T-cell (primary cell): ENCODE measurements around the gene USH2A. TPM values are rescaled to one million over a fixed set of nuclear protein-coding genes. Genes with fewer than 3 reads are reported as not detected.

Experiments used
- ATAC-seq, 4 experiments: fragments of 200-7000 bp in 3 of 4; fragments of 150-1000 bp in 1 of 4; cut with Tn5 transposase; replicated peaks in 1 of 4; 1 replicate in 3 of 4; 2 replicates in 1 of 4; pipeline ENCODE4 v1.10.0; 2021; ENCODE audit warnings: moderate library complexity in 3 of 4, mild to moderate bottlenecking in 2 of 4, moderate number of reproducible peaks in 1 of 4
- CTCF ChIA-PET, 2 donors: fragments of 300-600 bp; sonication (Branson Sonifier 250); formaldehyde crosslinking; loops; one replicate each; lab custom pipeline; 2022; ENCODE audit warnings: antibody characterized with exemption in 2 of 2; lab: Charles Lee
- POLR2A ChIA-PET, 2 donors: fragments of 300-600 bp; sonication (Branson Sonifier 250); formaldehyde crosslinking; loops; one replicate each; lab custom pipeline; 2022; ENCODE audit warnings: antibody characterized with exemption in 2 of 2; lab: Charles Lee
- DNase-seq, 35 experiments: peaks; one replicate each; pipeline versions ENCODE4 v3.0.0 to v3.0.0-alpha.2; 2013 to 2023
- H3K27ac ChIP-seq: one replicate; pipeline ENCODE4 v1.5.1; 2013; ENCODE audit warnings: low read length
- H3K27me3 ChIP-seq, 2 experiments: replicated peaks in 1 of 2; 1 replicate in 1 of 2; 2 replicates in 1 of 2; pipeline versions ENCODE4 v1.6.1 to v1.7.0; 2013; ENCODE audit warnings: low read length in 1 of 2, mixed read lengths in 1 of 2; ENCODE audit not compliant: control insufficient read depth in 2 of 2, insufficient read depth in 2 of 2; ENCODE audit errors: extremely low read depth in 1 of 2
- H3K36me3 ChIP-seq, 2 donors: 1 replicate in 1 of 2; 2 replicates in 1 of 2; pipeline versions ENCODE4 v1.6.1 to v1.7.0; 2013; ENCODE audit warnings: low read length in 1 of 2; ENCODE audit not compliant: control insufficient read depth in 2 of 2, insufficient read depth in 1 of 2; ENCODE audit errors: extremely low read depth in 1 of 2
- H3K4me1 ChIP-seq, 2 experiments: 1 replicate in 1 of 2; 2 replicates in 1 of 2; pipeline versions ENCODE4 v1.6.1 to v1.7.0; 2013; ENCODE audit warnings: low read length in 2 of 2, mixed read lengths in 1 of 2; ENCODE audit not compliant: insufficient read depth in 2 of 2, control insufficient read depth in 1 of 2; ENCODE audit errors: extremely low read depth in 1 of 2
- H3K4me3 ChIP-seq, 2 donors: 1 replicate in 1 of 2; 2 replicates in 1 of 2; pipeline versions ENCODE4 v1.5.1 to v1.7.0; 2013; ENCODE audit warnings: mild to moderate bottlenecking in 2 of 2, low read length in 1 of 2, moderate library complexity in 1 of 2; ENCODE audit not compliant: control insufficient read depth in 1 of 2; ENCODE audit errors: extremely low read depth in 1 of 2
- H3K9me3 ChIP-seq: 2 replicates; pipeline ENCODE4 v1.7.0; 2013
- H3K27ac Mint-ChIP-seq, 2 donors: one replicate each; pipeline ENCODE4 v1.8.0; 2020 to 2021; ENCODE audit warnings: mild to moderate bottlenecking in 2 of 2, mixed read lengths in 2 of 2
- H3K27me3 Mint-ChIP-seq, 2 donors: one replicate each; pipeline ENCODE4 v1.8.0; 2021 to 2022; ENCODE audit warnings: mixed read lengths in 2 of 2
- H3K36me3 Mint-ChIP-seq: one replicate; pipeline ENCODE4 v1.8.0; 2021; ENCODE audit warnings: mixed read lengths
- H3K4me1 Mint-ChIP-seq, 3 donors: one replicate each; pipeline ENCODE4 v1.8.0; 2020 to 2022; ENCODE audit warnings: mixed read lengths in 3 of 3, mild to moderate bottlenecking in 1 of 3
- H3K4me3 Mint-ChIP-seq, 3 donors: one replicate each; pipeline ENCODE4 v1.8.0; 2020 to 2022; ENCODE audit warnings: mild to moderate bottlenecking in 3 of 3, mixed read lengths in 3 of 3, moderate library complexity in 3 of 3
- H3K9me3 Mint-ChIP-seq, 3 donors: one replicate each; pipeline ENCODE4 v1.8.0; 2020 to 2022; ENCODE audit warnings: mixed read lengths in 3 of 3
- WGBS: methylation state at CpG from one replicate; pipeline ENCODE4 v1.1.5; 2013; ENCODE audit warnings: missing lambda C conversion rate; ENCODE audit not compliant: insufficient coverage; 5-methylcytosine and 5-hydroxymethylcytosine counted together
- total RNA-seq, 35 experiments: library from RNA in 6 of 35; stranded (reverse) in 6 of 35; fragments of 120-200 nt in 1 of 35; gene quantifications; one replicate each; pipeline versions ENCODE4 v1.2.1 to v1.2.4 and lab custom pipeline; 2013 to 2026

Gene USH2A
- total RNA-seq, 5 donors from 2014 or later (not counting 1 experiment from before 2014, with no cell fraction given), result not detected

DNA sequence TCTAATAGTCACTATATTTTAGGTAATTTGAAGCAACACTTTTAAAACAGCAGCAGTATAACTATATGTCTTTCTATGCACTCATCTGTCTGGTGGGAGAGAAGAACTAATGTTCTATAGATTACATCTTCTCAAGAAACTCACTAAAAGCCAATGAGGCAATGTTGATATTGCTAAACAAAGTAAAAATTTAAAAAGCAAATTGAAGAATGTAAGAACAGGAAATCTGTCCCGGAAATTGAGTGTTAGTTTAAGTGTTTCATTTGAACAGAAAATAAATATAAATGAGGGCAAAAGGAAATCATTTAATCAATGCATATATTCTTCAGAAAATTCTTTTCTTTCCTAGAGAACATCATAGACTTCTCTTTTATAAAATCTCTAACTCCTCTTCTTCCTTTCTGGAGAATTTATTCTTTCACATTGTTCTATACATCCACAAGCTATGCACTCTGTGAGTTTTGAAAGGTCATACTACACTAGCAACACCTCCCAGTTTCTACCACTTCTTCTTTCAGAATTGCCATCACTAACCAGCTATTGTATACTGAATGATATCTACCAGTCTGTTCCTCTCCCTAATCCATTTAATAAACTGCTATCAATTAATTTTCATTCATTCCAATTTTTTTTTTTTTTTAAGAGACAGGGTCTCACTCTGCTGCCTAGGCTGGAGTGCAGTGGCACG is 153.0 kb downstream of the USH2A start:
- CTCF ChIA-PET, result no interaction called here
- peaks cover 13 to 20% (median 20%) of the 10 kb centered on the region in 3 donors for H3K9me3 Mint-ChIP-seq
- WGBS, result 50% methylated on average over 1 of the region's 2 CpGs

GRCh38 chr1:216261631-216262030 is 161.6 kb downstream of the USH2A start:
- Histone ChIP-seq H3K9me3 (no peaks in the 10 kb centered on the region), H3K27ac (no peak overlapping the region), H3K27me3 (no peaks in the 10 kb centered on the region), H3K4me1 (no peaks in the 10 kb centered on the region), H3K4me3 (no peak overlapping the region), H3K36me3 (no peaks in the 10 kb centered on the region)
- H3K36me3 Mint-ChIP-seq, result no peaks in the 10 kb centered on the region
- DNase-seq (no peak), ATAC-seq (no peak)
- CTCF ChIA-PET, result no interaction called here
- H3K27me3 Mint-ChIP-seq, result no peaks in the 10 kb centered on the region
- H3K27ac Mint-ChIP-seq, result no peak overlapping the region
- H3K4me1 Mint-ChIP-seq, result no peaks in the 10 kb centered on the region
- peaks cover 0 to 18% (median 10%) of the 10 kb centered on the region in 3 donors for H3K9me3 Mint-ChIP-seq
- H3K4me3 Mint-ChIP-seq, result no peak overlapping the region
- POLR2A ChIA-PET, result no interaction called here
- 48% methylated on average over 3 of the region's 3 CpGs for WGBS

More for the DNA sequence above, 153.0 kb downstream of the USH2A start:
- POLR2A ChIA-PET, result no interaction called here
- ATAC-seq, result no peak
- DNase-seq, result no peak
- H3K27ac ChIP-seq, result no peak overlapping the region
- H3K27ac Mint-ChIP-seq, result no peak overlapping the region
- H3K4me3 Mint-ChIP-seq, result no peak overlapping the region
- H3K27me3 ChIP-seq, result no peaks in the 10 kb centered on the region
- no peaks in the 10 kb centered on the region for H3K27me3 Mint-ChIP-seq
- no peaks in the 10 kb centered on the region for H3K36me3 ChIP-seq
- no peaks in the 10 kb centered on the region for H3K36me3 Mint-ChIP-seq
- no peaks in the 10 kb centered on the region for H3K4me1 ChIP-seq
- H3K9me3 ChIP-seq, result no peaks in the 10 kb centered on the region
- H3K4me3 ChIP-seq, result no peak overlapping the region
- H3K4me1 Mint-ChIP-seq, result no peaks in the 10 kb centered on the region

GRCh38 chr1:216258856-216259255 is 164.4 kb downstream of the USH2A start:
- Mint-ChIP-seq H3K4me1 (no peaks in the 10 kb centered on the region), H3K4me3 (no peak overlapping the region), H3K27ac (no peak overlapping the region), H3K9me3 (peaks cover 7 to 18% (median 15%) of the 10 kb centered on the region in 3 donors), H3K36me3 (no peaks in the 10 kb centered on the region), H3K27me3 (no peaks in the 10 kb centered on the region)
- H3K4me3 ChIP-seq, result no peak overlapping the region
- ATAC-seq (no peak), DNase-seq (no peak)
- no CpG with 5 or more reads among the region's 1 CpG for WGBS
- ChIA-PET POLR2A (no interaction called here), CTCF (no interaction called here)
- H3K36me3 ChIP-seq, result no peaks in the 10 kb centered on the region
- H3K9me3 ChIP-seq, result no peaks in the 10 kb centered on the region
- H3K4me1 ChIP-seq, result no peaks in the 10 kb centered on the region
- H3K27ac ChIP-seq, result no peak overlapping the region
- H3K27me3 ChIP-seq, result no peaks in the 10 kb centered on the region

DNA sequence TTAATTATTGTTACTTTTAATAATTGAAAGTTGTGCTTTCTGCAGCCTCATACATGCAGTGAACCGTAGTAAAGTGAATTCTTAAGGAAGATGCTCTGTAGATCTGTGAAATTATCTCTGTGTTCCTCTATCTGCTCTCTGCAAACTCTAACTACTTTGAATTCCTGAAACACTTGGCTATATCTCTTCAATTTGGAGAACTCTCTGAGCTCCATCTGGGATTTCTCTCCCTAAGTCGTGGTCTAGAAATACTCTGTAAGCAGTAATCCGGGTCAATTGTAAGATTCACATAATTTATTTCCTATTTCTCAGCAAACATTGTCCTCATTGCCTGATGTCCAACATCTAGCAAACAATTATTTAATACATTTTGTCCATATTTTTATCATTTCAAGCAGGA is 164.9 kb downstream of the USH2A start:
- no peak overlapping the region for H3K27ac Mint-ChIP-seq
- ChIA-PET CTCF (no interaction called here), POLR2A (no interaction called here)
- Histone ChIP-seq H3K27ac (no peak overlapping the region), H3K36me3 (no peaks in the 10 kb centered on the region), H3K27me3 (no peaks in the 10 kb centered on the region), H3K9me3 (no peaks in the 10 kb centered on the region), H3K4me1 (no peaks in the 10 kb centered on the region), H3K4me3 (no peak overlapping the region)
- no peaks in the 10 kb centered on the region for H3K36me3 Mint-ChIP-seq
- H3K27me3 Mint-ChIP-seq, result no peaks in the 10 kb centered on the region
- H3K4me3 Mint-ChIP-seq, result no peak overlapping the region
- WGBS, result 60% methylated on average over 1 of the region's 3 CpGs
- peaks cover 10 to 20% (median 19%) of the 10 kb centered on the region in 3 donors for H3K9me3 Mint-ChIP-seq
- no peaks in the 10 kb centered on the region for H3K4me1 Mint-ChIP-seq
- ATAC-seq, result no peak
- no peak for DNase-seq

GRCh38 chr1:216250861-216251260 is 172.4 kb downstream of the USH2A start:
- no peaks in the 10 kb centered on the region for H3K36me3 Mint-ChIP-seq
- Histone ChIP-seq H3K27ac (no peak overlapping the region), H3K9me3 (no peaks in the 10 kb centered on the region), H3K4me1 (no peaks in the 10 kb centered on the region), H3K27me3 (no peaks in the 10 kb centered on the region), H3K4me3 (no peak overlapping the region), H3K36me3 (no peaks in the 10 kb centered on the region)
- ATAC-seq (no peak), DNase-seq (no peak)
- no peak overlapping the region for H3K4me3 Mint-ChIP-seq
- POLR2A ChIA-PET, result no interaction called here
- H3K4me1 Mint-ChIP-seq, result no peaks in the 10 kb centered on the region
- peaks cover 8 to 17% (median 10%) of the 10 kb centered on the region in 3 donors for H3K9me3 Mint-ChIP-seq
- CTCF ChIA-PET, result no interaction called here
- H3K27ac Mint-ChIP-seq, result no peak overlapping the region
- 96% methylated on average over 3 of the region's 5 CpGs for WGBS
- no peaks in the 10 kb centered on the region for H3K27me3 Mint-ChIP-seq

DNA sequence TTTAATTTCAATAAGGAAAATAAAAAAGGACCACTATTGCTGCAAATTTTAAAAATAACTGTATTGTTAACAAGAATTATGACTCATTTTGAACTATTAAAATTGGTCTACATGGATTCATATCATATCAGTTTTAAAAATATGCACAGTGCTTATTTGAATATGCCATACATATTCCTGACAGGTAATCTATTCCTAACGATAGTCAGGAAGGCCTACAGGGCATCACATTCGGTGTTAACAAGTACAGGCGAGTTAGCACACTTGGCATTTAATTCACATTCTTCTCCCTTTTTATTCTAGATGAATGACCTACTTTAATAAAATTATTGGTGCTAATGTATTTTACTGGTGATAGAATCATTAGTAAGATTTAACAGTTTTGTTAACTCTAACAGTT is 174.6 kb downstream of the USH2A start:
- Mint-ChIP-seq H3K27ac (no peak overlapping the region), H3K4me1 (no peaks in the 10 kb centered on the region), H3K27me3 (no peaks in the 10 kb centered on the region), H3K9me3 (peaks cover under 1 to 9% (median 3%) of the 10 kb centered on the region in 3 donors), H3K4me3 (no peak overlapping the region), H3K36me3 (no peaks in the 10 kb centered on the region)
- H3K27ac ChIP-seq, result no peak overlapping the region
- H3K27me3 ChIP-seq, result no peaks in the 10 kb centered on the region
- no peaks in the 10 kb centered on the region for H3K9me3 ChIP-seq
- POLR2A ChIA-PET, result no interaction called here
- 60% methylated on average over 1 of the region's 3 CpGs for WGBS
- no peak for DNase-seq
- no peaks in the 10 kb centered on the region for H3K36me3 ChIP-seq
- H3K4me1 ChIP-seq, result no peaks in the 10 kb centered on the region
- CTCF ChIA-PET, result no interaction called here
- no peak overlapping the region for H3K4me3 ChIP-seq
- no peak for ATAC-seq
